Spinal cord (tissue), 10 donors: Measurements from ENCODE around the gene MYCL. TPM values are rescaled to one million over a fixed set of nuclear protein-coding genes. Genes with fewer than 3 reads are reported as not detected.
"Not testable (repeated sequence)": the region's sequence is repeated elsewhere in the genome, so short reads cannot be mapped to it uniquely, and the experiment has no call there.

Experiments used
- DNase-seq, 6 donors: peaks; one replicate each; pipeline versions ENCODE4 v3.0.0 to v3.0.0-alpha.2; 2013 to 2015; ENCODE audit warnings: low spot score in 6 of 6, low read depth in 4 of 6
- H3K27ac ChIP-seq: one replicate; pipeline ENCODE4 v1.5.1; 2013; ENCODE audit warnings: low read depth, low read length, control low read depth
- H3K27me3 ChIP-seq: one replicate; pipeline ENCODE4 v1.6.1; 2013; ENCODE audit warnings: low read length; ENCODE audit not compliant: control insufficient read depth, insufficient read depth
- H3K36me3 ChIP-seq: one replicate; pipeline ENCODE4 v1.6.1; 2013; ENCODE audit warnings: low read length; ENCODE audit not compliant: control insufficient read depth, insufficient read depth
- H3K4me1 ChIP-seq: one replicate; pipeline ENCODE4 v1.6.1; 2013; ENCODE audit warnings: low read length; ENCODE audit not compliant: control insufficient read depth, insufficient read depth
- H3K4me3 ChIP-seq: one replicate; pipeline ENCODE4 v1.5.1; 2013; ENCODE audit warnings: low read depth, low read length, control low read depth
- H3K9me3 ChIP-seq: one replicate; pipeline ENCODE4 v1.6.1; 2013; ENCODE audit warnings: low read length; ENCODE audit not compliant: control insufficient read depth, insufficient read depth
- WGBS: methylation state at CpG from one replicate; pipeline ENCODE4 v1.1.5; 2013; ENCODE audit warnings: missing lambda C conversion rate; ENCODE audit not compliant: insufficient coverage; 5-methylcytosine and 5-hydroxymethylcytosine counted together
- polyA plus RNA-seq, 2 donors: library from polyadenylated mRNA; unstranded; fragments of 120-200 nt; gene quantifications; one replicate each; pipeline ENCODE4 v1.2.1, GENCODE V29; 2013; ENCODE audit not compliant: insufficient read length in 2 of 2
- total RNA-seq, 2 donors: library from RNA; depleted of rRNA in 1 of 2; stranded (reverse); fragments of 120-200 nt in 1 of 2; fragments of >200 nt in 1 of 2; gene quantifications; one replicate each; pipeline versions ENCODE4 v1.2.3 to v1.2.4, GENCODE V29; 2013 to 2014
- donor health status: healthy.

MYCL gene
- total and polyA plus RNA-seq, 4 donors = 6.1 to 16.6 (median 9.8) TPM

DNA sequence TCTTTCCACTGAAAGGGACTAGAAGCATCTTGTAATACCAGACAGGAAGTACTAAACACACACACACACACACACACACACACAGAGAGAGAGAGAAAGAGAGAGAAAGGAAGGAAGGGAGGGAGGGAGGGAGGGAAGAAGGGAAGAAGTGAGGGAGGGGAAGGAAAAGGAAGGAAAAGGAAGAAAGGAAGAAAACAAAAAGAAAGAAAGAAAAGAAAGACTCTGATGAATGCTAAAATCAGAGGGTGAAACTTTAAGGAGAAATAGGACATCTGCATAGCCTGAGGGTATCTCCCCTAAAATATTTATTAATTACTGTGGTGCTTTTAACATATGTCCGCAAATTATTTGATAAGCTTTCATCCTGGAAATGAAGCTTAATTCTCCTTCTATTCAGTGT, 29.0 kb downstream of the MYCL start:
- H3K36me3 ChIP-seq = peaks cover 12% of the 10 kb centered on the region
- peaks cover 3% of the 10 kb centered on the region for H3K9me3 ChIP-seq
- no peak overlapping the region for H3K4me3 ChIP-seq
- no peaks in the 10 kb centered on the region for H3K27me3 ChIP-seq
- peaks cover 3% of the 10 kb centered on the region for H3K4me1 ChIP-seq
- no peak overlapping the region for H3K27ac ChIP-seq
- no CpG with 5 or more reads among the region's 1 CpG for WGBS
- DNase-seq = no peak

DNA sequence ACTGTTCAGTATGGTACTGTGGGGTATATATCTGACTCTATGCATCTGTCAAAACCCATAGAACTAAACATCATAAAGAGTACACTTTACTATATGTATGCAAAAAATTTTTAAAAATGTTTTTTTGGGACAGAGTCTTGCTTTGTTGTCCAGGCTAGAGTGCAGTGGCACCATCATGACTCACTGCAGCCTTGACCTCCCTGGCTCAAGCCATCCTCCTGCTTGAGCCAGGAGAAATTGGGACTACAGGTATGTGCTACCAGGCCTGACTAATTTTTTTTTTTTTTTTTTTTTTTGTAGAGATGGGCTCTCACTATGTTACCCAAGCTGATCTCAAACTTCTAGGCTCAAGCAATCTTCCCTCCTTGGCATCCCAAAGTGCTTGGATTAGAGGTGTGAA, 29.9 kb downstream of the MYCL start:
- no peak for DNase-seq

DNA sequence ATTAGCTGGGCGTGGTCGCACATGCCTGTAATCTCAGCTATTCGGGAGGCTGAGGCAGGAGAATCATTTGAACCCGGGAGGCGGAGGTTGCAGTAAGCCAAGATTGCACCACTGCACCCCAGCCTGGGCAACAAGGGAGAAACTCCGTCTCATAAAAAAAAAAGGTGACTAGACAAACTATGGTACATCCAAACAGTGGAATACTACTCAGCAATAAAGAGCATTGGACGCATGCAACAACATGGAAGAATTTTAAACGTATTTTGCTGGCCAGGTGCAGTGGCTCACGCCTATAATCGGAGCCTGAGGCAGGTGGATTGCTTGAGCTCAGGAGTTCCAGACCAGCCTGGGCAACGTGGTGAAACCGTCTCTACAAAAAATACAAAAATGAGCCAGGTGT, 30.7 kb downstream of the MYCL start:
- over 99% methylated on average over 10 of the region's 12 CpGs for WGBS
- not testable (repeated sequence) for H3K4me3 ChIP-seq, H3K27me3 ChIP-seq, H3K4me1 ChIP-seq, H3K27ac ChIP-seq, DNase-seq, H3K9me3 ChIP-seq
- peaks cover 14% of the 10 kb centered on the region for H3K36me3 ChIP-seq

More for the DNA sequence above, 29.9 kb downstream of the MYCL start:
- Histone ChIP-seq H3K4me1 (no peaks in the 10 kb centered on the region), H3K27me3 (no peaks in the 10 kb centered on the region), H3K36me3 (peaks cover 12% of the 10 kb centered on the region), H3K27ac (no peak overlapping the region), H3K4me3 (no peak overlapping the region), H3K9me3 (peaks cover 3% of the 10 kb centered on the region)

DNA sequence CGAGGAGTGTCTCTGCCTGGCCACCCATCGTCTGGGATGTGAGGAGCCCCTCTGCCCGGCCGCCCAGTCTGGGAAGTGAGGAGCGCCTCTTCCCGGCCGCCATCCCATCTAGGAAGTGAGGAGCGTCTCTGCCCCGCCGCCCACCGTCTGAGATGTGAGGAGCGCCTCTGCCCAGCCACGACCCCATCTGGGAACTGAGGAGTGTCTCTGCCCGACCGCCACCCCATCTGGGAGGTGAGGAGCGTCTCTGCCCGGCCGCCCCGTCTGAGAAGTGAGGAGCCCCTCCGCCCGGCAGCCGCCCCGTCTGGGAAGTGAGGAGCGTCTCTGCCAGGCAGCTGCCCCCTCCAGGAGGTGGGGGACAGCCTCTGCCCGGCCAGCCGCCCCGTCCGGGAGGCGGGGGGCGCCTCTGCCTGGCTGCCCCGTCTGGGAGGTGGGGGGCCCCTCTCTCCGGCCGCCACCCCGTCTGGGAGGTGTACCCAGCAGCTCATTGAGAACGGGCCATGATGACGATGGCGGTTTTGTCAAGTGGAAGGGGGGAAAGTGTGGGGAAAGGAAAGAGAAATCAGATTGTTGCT, 32.1 kb downstream of the MYCL start:
- not testable (repeated sequence) for H3K27me3 ChIP-seq, H3K4me3 ChIP-seq, H3K4me1 ChIP-seq, DNase-seq, H3K27ac ChIP-seq, H3K9me3 ChIP-seq
- H3K36me3 ChIP-seq = peaks cover 14% of the 10 kb centered on the region
- 92% methylated on average over 19 of the region's 37 CpGs for WGBS

DNA sequence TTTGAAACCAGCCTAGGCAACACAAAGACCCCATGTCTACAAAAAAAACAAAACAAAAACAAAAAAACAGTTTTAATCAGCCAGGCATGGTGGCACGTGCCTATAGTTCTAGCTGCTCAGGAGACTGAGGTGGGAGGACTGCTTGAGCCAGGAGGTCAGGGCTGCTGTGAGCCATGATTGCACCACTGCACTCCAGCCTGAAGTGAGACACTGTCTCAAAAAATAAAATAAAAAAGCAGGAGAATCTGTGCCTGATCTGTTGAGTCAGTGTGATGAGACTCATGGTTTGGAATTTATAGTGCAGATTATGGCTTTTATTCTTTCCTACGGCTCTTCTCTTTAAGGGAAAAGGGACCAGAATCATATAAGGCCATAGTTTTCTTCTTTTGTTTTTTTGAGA, 35.0 kb downstream of the MYCL start:
- no peak for DNase-seq
- H3K27me3 ChIP-seq = no peaks in the 10 kb centered on the region
- H3K9me3 ChIP-seq = peaks cover 3% of the 10 kb centered on the region
- 70% methylated on average over 2 of the region's 2 CpGs for WGBS
- H3K27ac ChIP-seq = no peak overlapping the region
- H3K4me3 ChIP-seq = no peak overlapping the region
- peaks cover 14% of the 10 kb centered on the region for H3K36me3 ChIP-seq
- no peaks in the 10 kb centered on the region for H3K4me1 ChIP-seq

DNA sequence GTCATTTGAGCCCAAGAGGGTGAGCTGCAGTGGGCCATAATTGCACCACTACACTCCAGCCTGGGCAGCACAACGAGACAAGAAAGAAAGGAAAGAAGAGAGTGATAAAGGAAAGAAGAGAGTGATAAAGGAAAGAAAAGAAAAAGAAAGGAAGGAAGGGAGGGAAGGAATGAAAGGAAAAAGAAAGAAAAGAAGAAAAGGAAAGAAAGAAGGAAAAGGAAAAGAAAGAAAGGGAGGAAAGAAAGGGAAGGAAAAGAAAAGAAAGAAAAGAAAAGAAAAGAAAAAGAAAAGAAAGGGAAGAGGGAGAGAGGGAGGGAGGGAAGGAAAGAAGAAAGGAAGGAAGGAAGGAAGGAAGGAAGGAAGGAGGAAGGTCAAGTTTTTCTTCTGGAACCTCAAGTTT, 36.0 kb downstream of the MYCL start:
- no peaks in the 10 kb centered on the region for H3K27me3 ChIP-seq
- no CpG with 5 or more reads among the region's 1 CpG for WGBS
- no peak overlapping the region for H3K27ac ChIP-seq
- H3K36me3 ChIP-seq = peaks cover 14% of the 10 kb centered on the region
- DNase-seq = no peak
- peaks cover 3% of the 10 kb centered on the region for H3K9me3 ChIP-seq
- H3K4me3 ChIP-seq = no peak overlapping the region
- no peaks in the 10 kb centered on the region for H3K4me1 ChIP-seq

DNA sequence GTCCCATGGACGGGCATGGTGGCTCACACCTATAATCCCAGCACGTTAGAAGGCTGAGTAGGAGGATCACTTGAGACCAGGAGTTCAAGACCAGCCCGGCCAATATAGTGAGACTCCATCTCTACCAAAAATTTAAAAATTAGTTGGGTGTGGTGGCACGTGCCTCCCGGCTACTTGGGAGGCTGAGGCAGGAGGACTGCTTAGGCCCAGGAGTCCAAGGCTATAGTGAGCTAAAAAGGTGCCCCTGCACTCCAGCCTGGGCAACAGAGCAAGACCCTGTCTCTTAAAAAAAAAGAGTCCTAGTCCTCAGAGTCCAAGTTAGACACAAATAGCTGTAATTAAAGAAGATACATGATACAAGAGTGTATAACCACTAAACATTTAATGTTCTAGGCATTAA, 38.5 kb downstream of the MYCL start:
- no peak overlapping the region for H3K4me3 ChIP-seq
- WGBS = 90% methylated on average over 4 of the region's 5 CpGs
- no peak overlapping the region for H3K27ac ChIP-seq
- no peaks in the 10 kb centered on the region for H3K9me3 ChIP-seq
- peaks cover 2% of the 10 kb centered on the region for H3K36me3 ChIP-seq
- no peaks in the 10 kb centered on the region for H3K27me3 ChIP-seq
- H3K4me1 ChIP-seq = no peaks in the 10 kb centered on the region
- DNase-seq = no peak

DNA sequence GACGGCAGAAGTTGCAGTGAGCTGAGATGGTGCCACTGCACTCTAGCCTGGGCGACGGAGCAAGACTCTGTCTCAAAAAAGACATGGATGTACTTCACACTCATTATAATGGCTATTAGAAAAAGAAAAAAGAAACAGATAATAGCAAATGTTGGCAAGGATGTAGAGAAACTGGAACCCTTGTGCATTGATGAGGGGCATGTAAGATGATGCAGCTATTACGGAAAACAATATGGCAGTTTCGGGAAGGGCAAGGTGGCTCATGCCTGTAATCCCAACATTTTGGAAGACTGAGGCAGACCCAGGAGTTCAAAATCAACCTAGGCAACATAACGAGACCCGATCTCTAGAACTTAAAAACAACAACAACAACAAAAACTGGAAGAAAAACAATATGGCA, 40.7 kb downstream of the MYCL start:
- no peaks in the 10 kb centered on the region for H3K4me1 ChIP-seq
- no peak overlapping the region for H3K27ac ChIP-seq
- no peaks in the 10 kb centered on the region for H3K27me3 ChIP-seq
- no peak for DNase-seq
- no peaks in the 10 kb centered on the region for H3K9me3 ChIP-seq
- no peak overlapping the region for H3K4me3 ChIP-seq
- WGBS = 88% methylated on average over 3 of the region's 7 CpGs
- peaks cover under 1% of the 10 kb centered on the region for H3K36me3 ChIP-seq

DNA sequence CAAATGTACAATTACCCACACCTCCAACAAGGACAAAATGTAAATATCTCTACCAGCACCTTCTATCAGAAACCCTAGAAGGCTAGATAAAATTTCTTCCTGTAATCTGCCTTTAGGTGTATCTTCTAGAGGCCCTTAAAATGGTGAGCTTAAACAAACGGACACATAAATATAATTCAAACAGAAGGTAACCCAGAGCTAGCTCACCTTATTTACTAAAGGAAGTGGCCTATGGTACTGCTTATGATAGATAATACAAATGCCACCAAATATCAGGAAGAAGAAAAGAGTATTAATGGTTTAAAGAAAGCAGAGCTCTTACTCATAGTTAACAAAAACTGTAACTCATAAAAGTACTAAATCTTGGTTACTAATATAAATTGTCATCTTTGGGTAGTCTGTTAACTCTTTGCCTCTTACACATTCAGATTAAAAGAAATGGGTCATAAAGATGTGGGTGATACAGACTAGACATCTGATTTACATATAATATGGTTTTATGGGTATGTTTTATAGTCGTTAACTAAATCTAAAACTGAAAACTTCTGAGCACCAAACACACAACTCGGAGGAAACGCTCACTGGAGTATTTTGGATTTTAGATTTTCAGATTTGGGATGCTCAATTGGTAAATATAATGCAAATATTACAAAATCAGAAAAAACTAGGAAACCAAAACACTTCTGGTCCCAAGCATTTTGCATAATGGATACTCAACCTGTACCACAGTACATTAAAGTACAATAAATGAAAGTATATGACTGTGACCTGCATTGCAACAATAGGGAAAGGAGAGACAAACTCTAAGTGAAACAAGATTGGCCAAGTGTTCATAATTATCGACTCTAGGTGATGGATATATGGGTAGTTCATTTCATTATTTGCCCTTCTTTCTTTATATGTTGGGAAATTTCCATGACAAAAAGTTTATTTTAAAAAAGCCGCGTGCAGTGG, 41.6 kb downstream of the MYCL start:
- Histone ChIP-seq H3K27ac (no peak overlapping the region), H3K36me3 (peaks cover 5% of the 10 kb centered on the region), H3K4me3 (no peak overlapping the region), H3K27me3 (no peaks in the 10 kb centered on the region), H3K4me1 (no peaks in the 10 kb centered on the region), H3K9me3 (no peaks in the 10 kb centered on the region)
- DNase-seq = no peak
- 75% methylated on average over 2 of the region's 7 CpGs for WGBS

DNA sequence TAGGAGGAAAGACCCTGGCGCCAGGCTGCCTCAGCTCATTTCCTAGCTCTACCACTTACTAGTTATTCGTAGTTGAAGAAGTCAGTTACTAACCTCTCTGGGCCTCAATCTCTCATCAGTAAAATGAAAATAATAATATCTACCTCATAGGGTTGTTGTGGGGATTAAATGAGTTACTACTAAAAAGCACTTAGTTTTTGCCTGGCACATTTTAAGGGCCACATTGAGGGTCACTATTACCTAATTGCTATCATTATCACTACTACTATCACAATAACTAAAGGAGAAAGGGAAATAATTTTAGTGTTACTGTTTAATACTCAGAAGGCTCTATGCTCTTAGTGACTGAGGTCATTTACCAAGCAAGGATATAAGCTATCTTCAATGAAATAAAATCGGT, 43.4 kb downstream of the MYCL start:
- WGBS = no CpG with 5 or more reads among the region's 3 CpGs
- H3K36me3 ChIP-seq = peaks cover 8% of the 10 kb centered on the region
- H3K27me3 ChIP-seq = no peaks in the 10 kb centered on the region
- no peaks in the 10 kb centered on the region for H3K9me3 ChIP-seq
- no peak for DNase-seq
- H3K4me1 ChIP-seq = no peaks in the 10 kb centered on the region
- H3K27ac ChIP-seq = no peak overlapping the region
- no peak overlapping the region for H3K4me3 ChIP-seq
